T-helper 22 cell (primary cell): ENCODE results near the gene CREB3L2.
"Not testable (repeated sequence)": the region's sequence is repeated elsewhere in the genome, so short reads cannot be mapped to it uniquely, and the experiment has no call there.

Source experiments
- DNase-seq: peaks from one replicate; pipeline ENCODE4 v3.0.0-alpha.2; 2020; ENCODE audit warnings: low read depth

Gene CREB3L2

GRCh38 chr7:137968339-137968738 lies 33.5 kb downstream of the CREB3L2 start:
- not testable (repeated sequence) for DNase-seq

- no peak for DNase-seq
These were observed 34.5 kb downstream of the CREB3L2 start for GRCh38 chr7:137967143-137968018.

- no peak for DNase-seq
These were observed 35.2 kb downstream of the CREB3L2 start for GRCh38 chr7:137966641-137967142.

- no peak for DNase-seq
These were observed 35.8 kb downstream of the CREB3L2 start for GRCh38 chr7:137965942-137966640.

GRCh38 chr7:137964824-137965545 lies 36.9 kb downstream of the CREB3L2 start:
- DNase-seq = no peak

GRCh38 chr7:137962875-137963507 lies 38.9 kb downstream of the CREB3L2 start:
- DNase-seq = no peak

GRCh38 chr7:137962491-137962874 lies 39.4 kb downstream of the CREB3L2 start:
- DNase-seq = no peak

GRCh38 chr7:137961200-137962177 lies 40.4 kb downstream of the CREB3L2 start:
- DNase-seq = no peak

GRCh38 chr7:137960020-137960419 lies 41.9 kb downstream of the CREB3L2 start:
- DNase-seq = no peak

- DNase-seq = no peak
These were observed 43.1 kb downstream of the CREB3L2 start for GRCh38 chr7:137958470-137959431.

- DNase-seq = no peak
These were observed 44.0 kb downstream of the CREB3L2 start for GRCh38 chr7:137957887-137958286.

GRCh38 chr7:137956591-137956990 lies 45.3 kb downstream of the CREB3L2 start:
- DNase-seq = no peak

GRCh38 chr7:137956183-137956582 lies 45.7 kb downstream of the CREB3L2 start:
- DNase-seq = no peak

- DNase-seq = no peak
These were observed 47.3 kb downstream of the CREB3L2 start for GRCh38 chr7:137954614-137955013.

GRCh38 chr7:137953665-137954470 lies 48.0 kb downstream of the CREB3L2 start:
- no peak for DNase-seq

GRCh38 chr7:137953043-137953664 lies 48.7 kb downstream of the CREB3L2 start:
- DNase-seq = no peak

GRCh38 chr7:137952426-137952805 lies 49.5 kb downstream of the CREB3L2 start:
- DNase-seq = no peak

- DNase-seq = no peak
These were observed 50.0 kb downstream of the CREB3L2 start for GRCh38 chr7:137951700-137952425.
